Stomach smooth muscle (tissue), 2 donors: ENCODE results near the gene FBXO39.
A peak's percentile ranks its signal among the peaks of the same experiment; 100 is the strongest.
"Not testable (repeated sequence)": the region's sequence is repeated elsewhere in the genome, so short reads cannot be mapped to it uniquely, and the experiment has no call there.

Experiments
- H3K27ac ChIP-seq: one replicate; pipeline ENCODE4 v1.7.0; 2013; ENCODE audit warnings: mild to moderate bottlenecking, low read length, inconsistent platforms
- H3K27me3 ChIP-seq, 2 donors: one replicate each; pipeline ENCODE4 v1.7.0; 2013; ENCODE audit warnings: low read length in 2 of 2; ENCODE audit not compliant: insufficient read depth in 2 of 2, control insufficient read depth in 1 of 2
- H3K36me3 ChIP-seq, 2 donors: one replicate each; pipeline ENCODE4 v1.7.0; 2013; ENCODE audit warnings: low read length in 2 of 2; ENCODE audit not compliant: control insufficient read depth in 2 of 2, insufficient read depth in 2 of 2
- H3K4me1 ChIP-seq: one replicate; pipeline ENCODE4 v1.7.0; 2013; ENCODE audit warnings: low read length; ENCODE audit not compliant: control insufficient read depth, insufficient read depth
- H3K4me3 ChIP-seq, 2 donors: one replicate each; pipeline ENCODE4 v1.7.0; 2013; ENCODE audit warnings: low read length in 2 of 2
- H3K9ac ChIP-seq, 2 donors: one replicate each; pipeline ENCODE4 v1.7.0; 2013; ENCODE audit warnings: low read length in 2 of 2, mild to moderate bottlenecking in 1 of 2
- H3K9me3 ChIP-seq, 2 donors: one replicate each; pipeline ENCODE4 v1.7.0; 2013; ENCODE audit warnings: low read length in 2 of 2; ENCODE audit not compliant: control insufficient read depth in 2 of 2
- donor health status: healthy.
- donor health status: Pancreatic carcinoma.

FBXO39 gene

DNA sequence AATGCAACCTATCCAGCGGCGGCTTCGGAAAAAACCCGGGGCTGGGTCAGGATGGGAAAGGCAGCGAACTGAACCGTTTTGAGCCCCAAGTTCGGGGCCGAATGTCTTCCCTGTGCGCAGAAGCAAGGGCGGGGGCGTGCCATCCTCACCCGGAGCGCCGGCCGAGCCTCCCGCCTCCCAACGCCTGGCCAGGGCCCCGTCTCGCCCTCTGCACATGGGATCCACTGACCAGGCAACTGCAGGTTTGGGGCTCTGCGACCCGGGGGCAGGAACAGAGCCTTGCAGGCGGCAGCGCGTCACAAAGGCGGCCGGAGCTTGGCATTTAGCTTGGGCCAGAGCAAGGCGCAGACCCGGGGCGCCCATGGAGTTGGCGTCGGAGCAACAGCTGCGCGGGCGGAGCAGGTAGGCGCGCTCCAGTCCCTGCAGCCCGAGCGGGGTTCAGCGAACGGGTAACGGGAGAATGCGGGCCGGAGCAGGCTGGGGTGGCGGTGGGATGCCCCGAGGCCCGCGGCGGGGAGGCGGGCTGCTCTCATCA, at the start of gene FBXO39:
FBXO39 (plus strand) TSS at position 345 of the 535 bp plus-strand sequence. CDS start 3,654 bp downstream, outside the sequence.
- H3K36me3 ChIP-seq = peaks cover 17 to 21% of the 10 kb centered on the region in 2 donors
- H3K9ac ChIP-seq = no peak within 1 kb of the TSS
- no peak within 1 kb of the TSS for H3K27ac ChIP-seq
- H3K9me3 ChIP-seq = peaks cover 14 to 17% of the 10 kb centered on the region in 2 donors
- H3K27me3 ChIP-seq = peaks cover 8 to 24% of the 10 kb centered on the region in 2 donors
- H3K4me1 ChIP-seq = no peaks in the 10 kb centered on the region
- no peak within 1 kb of the TSS for H3K4me3 ChIP-seq

- no peaks in the 10 kb centered on the region for H3K9me3 ChIP-seq
- no peak overlapping the region for H3K27ac ChIP-seq
- H3K9ac ChIP-seq = no peak overlapping the region
- H3K36me3 ChIP-seq = no peaks in the 10 kb centered on the region
- peaks cover 0 to 2% of the 10 kb centered on the region in 2 donors for H3K27me3 ChIP-seq
- no peak overlapping the region for H3K4me3 ChIP-seq
- no peaks in the 10 kb centered on the region for H3K4me1 ChIP-seq
Observed at GRCh38 chr17:6729531-6729930, 46.5 kb upstream of the FBXO39 start.

GRCh38 chr17:6746665-6747064, 29.4 kb upstream of the FBXO39 start:
- not testable (repeated sequence) for H3K36me3 ChIP-seq, H3K4me3 ChIP-seq, H3K27me3 ChIP-seq, H3K9me3 ChIP-seq, H3K9ac ChIP-seq, H3K27ac ChIP-seq, H3K4me1 ChIP-seq

GRCh38 chr17:6748617-6749016, 27.4 kb upstream of the FBXO39 start:
- no peaks in the 10 kb centered on the region for H3K9me3 ChIP-seq
- H3K36me3 ChIP-seq = no peaks in the 10 kb centered on the region
- no peak overlapping the region for H3K27ac ChIP-seq
- no peaks in the 10 kb centered on the region for H3K27me3 ChIP-seq
- no peak overlapping the region for H3K4me3 ChIP-seq
- H3K4me1 ChIP-seq = peaks cover 14% of the 10 kb centered on the region
- H3K9ac ChIP-seq = no peak overlapping the region

DNA sequence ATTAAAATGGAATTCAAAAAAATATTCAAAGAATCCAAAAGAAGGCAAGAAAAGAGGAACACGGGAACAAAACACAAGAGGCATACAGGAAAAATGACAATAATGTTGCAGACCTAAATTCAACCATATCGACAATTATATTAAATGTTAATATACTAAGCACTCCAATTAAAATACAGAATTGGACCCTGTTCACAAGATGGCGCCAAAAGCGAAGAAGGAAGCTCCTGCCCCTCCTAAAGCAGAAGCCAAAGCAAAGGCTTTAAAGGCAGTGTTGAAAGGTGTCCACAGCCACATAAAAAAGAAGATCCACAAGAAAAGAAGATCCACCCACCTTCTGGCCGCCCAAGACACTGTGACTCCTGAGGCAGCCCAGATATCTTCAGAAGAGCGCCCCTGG, 26.5 kb upstream of the FBXO39 start:
- no peaks in the 10 kb centered on the region for H3K36me3 ChIP-seq
- no peaks in the 10 kb centered on the region for H3K27me3 ChIP-seq
- H3K4me3 ChIP-seq = no peak overlapping the region
- H3K9me3 ChIP-seq = no peaks in the 10 kb centered on the region
- H3K27ac ChIP-seq = no peak overlapping the region
- peaks cover 15% of the 10 kb centered on the region for H3K4me1 ChIP-seq
- no peak overlapping the region for H3K9ac ChIP-seq

GRCh38 chr17:6752068-6752909, 23.7 kb upstream of the FBXO39 start:
- H3K9me3 ChIP-seq = no peaks in the 10 kb centered on the region
- H3K9ac ChIP-seq = peak overlapping the region in 1 of 2 donors; percentile 29
- peaks cover 34% of the 10 kb centered on the region for H3K4me1 ChIP-seq
- peak overlapping the region; percentile 55 for H3K27ac ChIP-seq
- H3K36me3 ChIP-seq = no peaks in the 10 kb centered on the region
- no peaks in the 10 kb centered on the region for H3K27me3 ChIP-seq
- no peak overlapping the region for H3K4me3 ChIP-seq

GRCh38 chr17:6753006-6753445, 23.0 kb upstream of the FBXO39 start:
- Histone ChIP-seq H3K4me1 (peaks cover 40% of the 10 kb centered on the region), H3K27me3 (no peaks in the 10 kb centered on the region), H3K36me3 (no peaks in the 10 kb centered on the region), H3K4me3 (no peak overlapping the region), H3K9me3 (no peaks in the 10 kb centered on the region), H3K27ac (peak overlapping the region; percentile 55), H3K9ac (no peak overlapping the region)

DNA sequence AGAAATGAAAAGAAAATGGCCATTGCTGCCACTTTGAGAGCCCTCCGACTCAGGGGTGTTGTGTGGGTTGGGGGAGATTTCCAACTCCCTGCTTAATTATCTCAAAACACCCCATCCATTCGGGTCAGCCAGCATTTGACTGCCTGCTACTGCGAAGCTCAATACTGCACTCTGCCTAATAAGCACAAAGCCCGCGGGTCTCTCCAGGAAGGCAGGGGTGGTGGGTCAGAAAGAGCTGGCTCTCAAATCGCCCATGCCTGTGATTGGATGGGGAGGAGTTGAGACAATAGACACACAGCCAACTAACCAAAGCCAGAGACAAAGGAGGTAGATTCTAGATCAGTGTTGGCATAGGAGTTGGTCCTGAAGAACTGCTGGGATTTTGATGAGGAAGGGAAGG, 22.5 kb upstream of the FBXO39 start:
- Histone ChIP-seq H3K27ac (peak overlapping the region; percentile 24), H3K9me3 (no peaks in the 10 kb centered on the region), H3K9ac (no peak overlapping the region)

GRCh38 chr17:6755281-6755680, 20.7 kb upstream of the FBXO39 start:
- peak overlapping the region; percentile 80 for H3K9ac ChIP-seq
- H3K9me3 ChIP-seq = no peaks in the 10 kb centered on the region
- peaks cover 44% of the 10 kb centered on the region for H3K4me1 ChIP-seq
- H3K4me3 ChIP-seq = peak overlapping the region; percentile 77 to 88
- no peaks in the 10 kb centered on the region for H3K27me3 ChIP-seq
- H3K36me3 ChIP-seq = peaks cover 6 to 11% of the 10 kb centered on the region in 2 donors
- H3K27ac ChIP-seq = peak overlapping the region; percentile 80

More for the DNA sequence above, 22.5 kb upstream of the FBXO39 start:
- Histone ChIP-seq H3K4me1 (peaks cover 44% of the 10 kb centered on the region), H3K27me3 (no peaks in the 10 kb centered on the region), H3K36me3 (peaks cover 0 to 2% of the 10 kb centered on the region in 2 donors), H3K4me3 (no peak overlapping the region)

DNA sequence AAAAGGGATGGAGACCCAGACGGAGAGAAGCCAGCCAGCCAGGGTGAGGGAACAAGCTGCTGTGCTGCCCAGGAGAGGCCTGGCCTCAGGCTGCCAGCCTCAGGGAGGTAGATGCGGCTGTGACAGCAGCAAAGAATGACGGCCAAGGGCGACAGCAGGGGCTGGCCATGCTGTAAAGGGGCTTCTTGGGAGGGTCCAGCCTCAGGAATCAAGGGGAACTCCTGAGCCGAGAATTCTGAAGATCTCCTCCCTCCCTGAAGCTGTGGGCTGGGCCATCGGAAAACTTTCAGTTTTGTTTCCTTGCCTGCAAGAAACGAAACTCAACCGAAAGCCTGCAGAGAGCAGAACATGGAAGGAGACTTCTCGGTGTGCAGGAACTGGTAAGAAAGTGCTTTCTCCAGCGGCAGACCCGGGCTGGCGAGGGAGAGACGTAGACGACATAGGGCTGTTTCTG, 20.3 kb upstream of the FBXO39 start, which contains the start of gene XAF1:
XAF1 (plus strand) TSS at position 316 of the 454 bp plus-strand sequence; CDS start at position 349, 33 bp downstream.
- Histone ChIP-seq H3K4me1 (peaks cover 44% of the 10 kb centered on the region), H3K9ac (peak within 1 kb of the TSS; percentile 80)

More for the DNA sequence above, 20.3 kb upstream of the FBXO39 start, which contains the start of gene XAF1:
- Histone ChIP-seq H3K9me3 (no peaks in the 10 kb centered on the region), H3K27ac (peak within 1 kb of the TSS; percentile 80), H3K27me3 (no peaks in the 10 kb centered on the region), H3K4me3 (peak within 1 kb of the TSS; percentile 77 to 88), H3K36me3 (peaks cover 9 to 15% of the 10 kb centered on the region in 2 donors)
